Measurements from ENCODE around the gene SYNM.
"Not testable (repeated sequence)": the region's sequence is repeated elsewhere in the genome, so short reads cannot be mapped to it uniquely, and the experiment has no call there.

SYNM gene

GRCh38 chr15:99106417-99107220 is 1.7 kb downstream of the SYNM start:
- H3K4me3 ChIP-seq (ENCODE audit: insufficient read depth, low read depth, low read length) = no peak overlapping the region
- WGBS, 2 experiments = 84 to 87% methylated on average over 15 of the region's 15 CpGs
- H3K9me3 ChIP-seq (ENCODE audit: control insufficient read depth, low read length) = no peaks in the 10 kb centered on the region

GRCh38 chr15:99108993-99109392 is 4.1 kb downstream of the SYNM start:
- Histone ChIP-seq H3K4me3 (ENCODE audit: insufficient read depth, low read depth, low read length) (no peak overlapping the region), H3K27me3 (ENCODE audit: control insufficient read depth, insufficient read depth, low read length, poor library complexity, severe bottlenecking) (peaks cover 36% of the 10 kb centered on the region), H3K36me3 (ENCODE audit: control insufficient read depth, insufficient read depth, low read length) (no peaks in the 10 kb centered on the region), H3K4me1 (ENCODE audit: control insufficient read depth, insufficient read depth, low read length) (peaks cover 5% of the 10 kb centered on the region), H3K27ac (ENCODE audit: insufficient read depth, low read depth, low read length, poor library complexity, severe bottlenecking) (no peak overlapping the region), H3K9me3 (ENCODE audit: control insufficient read depth, low read length) (no peaks in the 10 kb centered on the region)
- 94% methylated on average over 5 of the region's 5 CpGs for WGBS, 2 experiments

More at GRCh38 chr15:99106417-99107220, 1.7 kb downstream of the SYNM start:
- H3K27me3 ChIP-seq (ENCODE audit: control insufficient read depth, insufficient read depth, low read length, poor library complexity, severe bottlenecking) = peaks cover 43% of the 10 kb centered on the region
- no peak overlapping the region for H3K27ac ChIP-seq (ENCODE audit: insufficient read depth, low read depth, low read length, poor library complexity, severe bottlenecking)
- peaks cover 5% of the 10 kb centered on the region for H3K4me1 ChIP-seq (ENCODE audit: control insufficient read depth, insufficient read depth, low read length)
- H3K36me3 ChIP-seq (ENCODE audit: control insufficient read depth, insufficient read depth, low read length) = no peaks in the 10 kb centered on the region

DNA sequence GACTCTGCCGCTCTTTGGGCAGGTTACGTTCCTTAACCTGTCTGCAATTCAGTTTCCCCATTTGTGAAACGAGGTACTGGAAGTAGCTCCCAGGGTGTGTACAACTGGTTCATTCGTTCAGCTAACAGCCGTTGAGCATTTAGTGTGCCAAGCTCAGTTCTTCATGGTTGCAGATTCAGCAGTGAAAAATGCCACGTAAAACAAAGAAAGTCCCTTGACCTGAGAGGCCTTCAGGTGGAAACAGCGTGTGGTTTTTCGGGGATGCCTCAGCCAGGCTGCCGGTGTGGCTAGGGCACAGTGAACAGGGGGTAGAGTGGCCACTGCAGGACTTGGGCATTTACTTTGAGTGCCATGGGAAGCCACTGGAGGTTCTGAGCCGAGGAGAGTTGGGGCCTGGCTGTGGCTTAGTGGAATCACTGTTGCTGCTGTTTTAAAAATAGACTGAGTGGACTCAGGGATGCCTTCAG is 4.7 kb downstream of the SYNM start:
- H3K27ac ChIP-seq (ENCODE audit: insufficient read depth, low read depth, low read length, poor library complexity, severe bottlenecking) = no peak overlapping the region
- H3K4me1 ChIP-seq (ENCODE audit: control insufficient read depth, insufficient read depth, low read length) = peaks cover 5% of the 10 kb centered on the region
- WGBS, 2 experiments = 93 to 94% methylated on average over 10 of the region's 10 CpGs
- H3K27me3 ChIP-seq (ENCODE audit: control insufficient read depth, insufficient read depth, low read length, poor library complexity, severe bottlenecking) = peaks cover 36% of the 10 kb centered on the region
- H3K36me3 ChIP-seq (ENCODE audit: control insufficient read depth, insufficient read depth, low read length) = no peaks in the 10 kb centered on the region
- no peaks in the 10 kb centered on the region for H3K9me3 ChIP-seq (ENCODE audit: control insufficient read depth, low read length)
- no peak overlapping the region for H3K4me3 ChIP-seq (ENCODE audit: insufficient read depth, low read depth, low read length)

- WGBS, 2 experiments = 93 to 96% methylated on average over 12 of the region's 12 CpGs
Observed at GRCh38 chr15:99110093-99110492, 5.2 kb downstream of the SYNM start.

GRCh38 chr15:99110581-99111320 is 5.9 kb downstream of the SYNM start:
- 93 to 94% methylated on average over 7 of the region's 8 CpGs for WGBS, 2 experiments

More at GRCh38 chr15:99110093-99110492, 5.2 kb downstream of the SYNM start:
- H3K27ac ChIP-seq (ENCODE audit: insufficient read depth, low read depth, low read length, poor library complexity, severe bottlenecking) = no peak overlapping the region
- peaks cover 5% of the 10 kb centered on the region for H3K4me1 ChIP-seq (ENCODE audit: control insufficient read depth, insufficient read depth, low read length)
- H3K36me3 ChIP-seq (ENCODE audit: control insufficient read depth, insufficient read depth, low read length) = no peaks in the 10 kb centered on the region
- no peak overlapping the region for H3K4me3 ChIP-seq (ENCODE audit: insufficient read depth, low read depth, low read length)
- H3K9me3 ChIP-seq (ENCODE audit: control insufficient read depth, low read length) = no peaks in the 10 kb centered on the region
- H3K27me3 ChIP-seq (ENCODE audit: control insufficient read depth, insufficient read depth, low read length, poor library complexity, severe bottlenecking) = peaks cover 32% of the 10 kb centered on the region

GRCh38 chr15:99111641-99112040 is 6.8 kb downstream of the SYNM start:
- H3K27me3 ChIP-seq (ENCODE audit: control insufficient read depth, insufficient read depth, low read length, poor library complexity, severe bottlenecking) = peaks cover 17% of the 10 kb centered on the region
- 86 to 94% methylated on average over 8 of the region's 8 CpGs for WGBS, 2 experiments
- not testable (repeated sequence) for H3K27ac ChIP-seq (ENCODE audit: insufficient read depth, low read depth, low read length, poor library complexity, severe bottlenecking); H3K4me3 ChIP-seq (ENCODE audit: insufficient read depth, low read depth, low read length); H3K36me3 ChIP-seq (ENCODE audit: control insufficient read depth, insufficient read depth, low read length); H3K4me1 ChIP-seq (ENCODE audit: control insufficient read depth, insufficient read depth, low read length); H3K9me3 ChIP-seq (ENCODE audit: control insufficient read depth, low read length)

More at GRCh38 chr15:99110581-99111320, 5.9 kb downstream of the SYNM start:
- Histone ChIP-seq H3K27me3 (ENCODE audit: control insufficient read depth, insufficient read depth, low read length, poor library complexity, severe bottlenecking) (peaks cover 26% of the 10 kb centered on the region), H3K27ac (ENCODE audit: insufficient read depth, low read depth, low read length, poor library complexity, severe bottlenecking) (no peak overlapping the region), H3K4me3 (ENCODE audit: insufficient read depth, low read depth, low read length) (no peak overlapping the region), H3K4me1 (ENCODE audit: control insufficient read depth, insufficient read depth, low read length) (peaks cover 4% of the 10 kb centered on the region), H3K9me3 (ENCODE audit: control insufficient read depth, low read length) (no peaks in the 10 kb centered on the region), H3K36me3 (ENCODE audit: control insufficient read depth, insufficient read depth, low read length) (no peaks in the 10 kb centered on the region)

- Histone ChIP-seq H3K4me1 (ENCODE audit: control insufficient read depth, insufficient read depth, low read length) (no peaks in the 10 kb centered on the region), H3K27me3 (ENCODE audit: control insufficient read depth, insufficient read depth, low read length, poor library complexity, severe bottlenecking) (peaks cover 3% of the 10 kb centered on the region), H3K4me3 (ENCODE audit: insufficient read depth, low read depth, low read length) (no peak overlapping the region), H3K9me3 (ENCODE audit: control insufficient read depth, low read length) (no peaks in the 10 kb centered on the region), H3K36me3 (ENCODE audit: control insufficient read depth, insufficient read depth, low read length) (no peaks in the 10 kb centered on the region), H3K27ac (ENCODE audit: insufficient read depth, low read depth, low read length, poor library complexity, severe bottlenecking) (no peak overlapping the region)
- 88 to 89% methylated on average over 13 of the region's 13 CpGs for whole genome bisulfite sequencing, 2 experiments
Observed at GRCh38 chr15:99113547-99114271, 8.8 kb downstream of the SYNM start.

DNA sequence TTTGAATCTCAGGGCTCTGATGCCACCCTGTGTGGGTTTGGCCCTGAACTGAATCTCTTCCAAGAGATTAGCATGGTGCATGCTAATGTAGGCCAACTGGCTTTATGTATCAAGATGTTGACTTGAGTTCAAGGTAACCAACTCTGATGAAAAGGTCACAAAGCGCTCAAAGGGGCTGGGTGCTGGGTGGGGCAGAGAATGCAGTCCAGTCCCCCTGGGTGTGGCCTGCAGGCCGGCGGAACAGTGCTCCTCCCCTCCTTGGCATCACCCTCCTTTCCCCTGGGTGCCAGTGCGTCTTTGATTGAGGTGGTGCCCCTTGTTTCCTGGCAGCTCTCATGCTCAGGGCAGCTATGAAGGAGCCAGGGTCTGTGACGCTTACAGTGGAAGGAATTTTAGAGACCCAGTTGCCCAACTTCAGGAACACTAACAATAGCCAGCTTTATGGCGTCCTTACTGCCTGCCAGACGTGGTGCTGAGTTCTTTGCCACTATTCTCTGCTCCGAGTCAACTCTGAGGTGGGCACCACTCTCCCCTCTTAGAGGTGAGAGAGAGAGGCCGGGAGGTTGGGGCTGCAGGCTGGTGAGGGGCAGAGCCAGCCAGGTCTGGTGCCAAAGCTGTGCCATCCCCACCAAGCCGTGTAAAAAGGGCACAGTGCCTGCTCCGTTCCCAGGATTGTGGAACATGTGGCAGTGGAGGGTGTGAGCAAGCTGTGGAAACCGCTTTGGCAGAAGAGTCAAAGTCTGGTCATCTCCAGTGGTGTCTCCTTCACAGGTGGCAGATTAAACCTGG is 9.8 kb downstream of the SYNM start:
- no peaks in the 10 kb centered on the region for H3K9me3 ChIP-seq (ENCODE audit: control insufficient read depth, low read length)
- 94 to 95% methylated on average over 12 of the region's 12 CpGs for WGBS, 2 experiments
- no peaks in the 10 kb centered on the region for H3K4me1 ChIP-seq (ENCODE audit: control insufficient read depth, insufficient read depth, low read length)
- H3K36me3 ChIP-seq (ENCODE audit: control insufficient read depth, insufficient read depth, low read length) = no peaks in the 10 kb centered on the region
- H3K27me3 ChIP-seq (ENCODE audit: control insufficient read depth, insufficient read depth, low read length, poor library complexity, severe bottlenecking) = no peaks in the 10 kb centered on the region
- no peak overlapping the region for H3K27ac ChIP-seq (ENCODE audit: insufficient read depth, low read depth, low read length, poor library complexity, severe bottlenecking)
- no peak overlapping the region for H3K4me3 ChIP-seq (ENCODE audit: insufficient read depth, low read depth, low read length)

GRCh38 chr15:99115300-99116215 is 10.7 kb downstream of the SYNM start:
- WGBS, 2 experiments = 93 to 95% methylated on average over 11 of the region's 11 CpGs

More at GRCh38 chr15:99115300-99116215, 10.7 kb downstream of the SYNM start:
- H3K27me3 ChIP-seq (ENCODE audit: control insufficient read depth, insufficient read depth, low read length, poor library complexity, severe bottlenecking) = no peaks in the 10 kb centered on the region
- H3K27ac ChIP-seq (ENCODE audit: insufficient read depth, low read depth, low read length, poor library complexity, severe bottlenecking) = no peak overlapping the region
- no peaks in the 10 kb centered on the region for H3K9me3 ChIP-seq (ENCODE audit: control insufficient read depth, low read length)
- H3K4me3 ChIP-seq (ENCODE audit: insufficient read depth, low read depth, low read length) = no peak overlapping the region
- no peaks in the 10 kb centered on the region for H3K36me3 ChIP-seq (ENCODE audit: control insufficient read depth, insufficient read depth, low read length)
- no peaks in the 10 kb centered on the region for H3K4me1 ChIP-seq (ENCODE audit: control insufficient read depth, insufficient read depth, low read length)

All from ectodermal cell (in vitro differentiated cells).